GM03348 (cell line): ENCODE measurements around the gene MPZL3.

Source experiments
- DNase-seq: peaks from one replicate; pipeline ENCODE4 v3.0.0; 2012; ENCODE audit warnings: low spot score

MPZL3 gene

GRCh38 chr11:118264569-118265465, 12.7 kb upstream of the MPZL3 start:
- no peak for DNase-seq

- DNase-seq: no peak
These were observed 11.8 kb upstream of the MPZL3 start, which contains the start of gene MPZL2 for GRCh38 chr11:118263695-118264568. Gene MPZL2, minus strand, starts transcription at chr11:118264297. Its CDS starts 144 bp downstream, at chr11:118264153.

GRCh38 chr11:118263112-118263511, 10.9 kb upstream of the MPZL3 start:
- DNase-seq: no peak

- DNase-seq: no peak
These were observed 8.2 kb upstream of the MPZL3 start for GRCh38 chr11:118260353-118260752.

GRCh38 chr11:118259138-118259537, 7.0 kb upstream of the MPZL3 start:
- no peak for DNase-seq

- no peak for DNase-seq
These were observed 6.2 kb upstream of the MPZL3 start for GRCh38 chr11:118258410-118258809.

- DNase-seq: no peak
These were observed 523 bp upstream of the MPZL3 start for GRCh38 chr11:118252688-118253087.

- no peak for DNase-seq
These were observed 5.1 kb downstream of the MPZL3 start for GRCh38 chr11:118247041-118247440.

- DNase-seq: no peak
These were observed 6.1 kb downstream of the MPZL3 start for GRCh38 chr11:118245936-118246562.

GRCh38 chr11:118243993-118244762, 8.0 kb downstream of the MPZL3 start:
- no peak for DNase-seq

- DNase-seq: no peak
These were observed 9.0 kb downstream of the MPZL3 start for GRCh38 chr11:118243161-118243560.

- no peak for DNase-seq
These were observed 10.4 kb downstream of the MPZL3 start for GRCh38 chr11:118241764-118242098.

GRCh38 chr11:118240999-118241763, 11.0 kb downstream of the MPZL3 start:
- no peak for DNase-seq

GRCh38 chr11:118239509-118240205, 12.5 kb downstream of the MPZL3 start:
- DNase-seq: no peak

- no peak for DNase-seq
These were observed 13.2 kb downstream of the MPZL3 start for GRCh38 chr11:118238929-118239328.

GRCh38 chr11:118238421-118238820, 13.7 kb downstream of the MPZL3 start:
- no peak for DNase-seq

- DNase-seq: no peak
These were observed 16.0 kb downstream of the MPZL3 start for GRCh38 chr11:118236170-118236569.

GRCh38 chr11:118234833-118235232, 17.3 kb downstream of the MPZL3 start:
- DNase-seq: no peak

- no peak for DNase-seq
These were observed 18.3 kb downstream of the MPZL3 start for GRCh38 chr11:118233850-118234249.

- DNase-seq: no peak
These were observed 18.8 kb downstream of the MPZL3 start for GRCh38 chr11:118233377-118233776.
